Activated naive CD8-positive, alpha-beta T cell treated with anti-CD3 and anti-CD28 coated beads, Interleukin-2, amount 50 U/mL, for 24 hours (primary cell): ENCODE measurements around the gene TMEM63B.

Experiments
- ATAC-seq: fragments of 150-1000 bp; cut with Tn5 transposase; one replicate; pipeline ENCODE4 v1.10.0; 2021
- DNase-seq: peaks from one replicate; pipeline ENCODE4 v3.0.0; 2021
- H3K27ac Mint-ChIP-seq: one replicate; pipeline ENCODE4 v1.8.0; 2021; ENCODE audit warnings: mild to moderate bottlenecking, mixed read lengths
- H3K27me3 Mint-ChIP-seq: one replicate; pipeline ENCODE4 v1.8.0; 2021; ENCODE audit warnings: mixed read lengths
- H3K36me3 Mint-ChIP-seq: one replicate; pipeline ENCODE4 v1.8.0; 2021; ENCODE audit warnings: low read depth, mixed read lengths
- H3K4me1 Mint-ChIP-seq: one replicate; pipeline ENCODE4 v1.8.0; 2021; ENCODE audit warnings: mixed read lengths
- H3K4me3 Mint-ChIP-seq: one replicate; pipeline ENCODE4 v1.8.0; 2021; ENCODE audit warnings: mild to moderate bottlenecking, moderate library complexity, mixed read lengths
- H3K9me3 Mint-ChIP-seq: one replicate; pipeline ENCODE4 v1.8.0; 2021; ENCODE audit warnings: mixed read lengths

Gene TMEM63B

DNA sequence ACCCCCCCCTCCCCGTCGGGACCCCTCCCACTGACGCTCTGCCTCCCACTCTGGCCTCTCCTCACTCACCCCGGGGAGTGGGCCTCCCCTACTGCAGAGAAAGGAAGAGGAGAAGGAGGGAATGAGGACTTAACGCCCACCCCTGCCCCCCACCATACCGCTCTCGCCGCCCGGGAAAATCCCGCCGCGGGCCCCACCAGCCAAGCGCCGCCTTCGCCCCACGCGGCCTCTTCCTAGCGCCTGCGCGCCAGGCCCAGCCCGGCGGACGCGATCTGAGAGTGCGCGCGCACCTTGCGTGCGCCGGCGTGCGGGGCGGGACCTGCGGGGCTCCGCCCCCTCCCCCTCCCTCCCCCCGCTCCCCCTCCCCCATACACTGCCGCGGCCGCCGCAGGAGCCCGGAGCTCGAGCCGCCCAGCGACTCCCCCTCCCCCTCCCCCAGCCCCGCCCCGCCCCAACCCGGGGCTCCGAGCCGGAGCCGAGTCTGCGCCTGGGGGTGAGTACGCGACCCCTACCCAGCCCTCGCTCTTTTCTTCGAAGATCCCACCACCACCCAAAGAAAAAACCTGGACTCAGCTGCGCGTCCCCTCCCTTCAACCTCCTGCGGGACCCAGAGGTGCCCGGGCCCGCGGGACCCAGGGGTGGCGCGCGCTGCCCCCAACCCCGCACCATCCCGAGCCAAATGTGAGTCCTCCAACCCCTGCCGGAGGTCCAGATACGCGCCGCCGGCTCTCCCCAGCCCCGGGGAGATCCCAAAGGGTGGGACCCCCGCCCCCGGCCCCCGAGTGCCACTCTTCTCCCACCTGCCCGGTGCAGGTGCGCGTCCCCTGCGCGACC lies at the start of gene TMEM63B, which contains the start of gene MRPL14:
TMEM63B (plus strand) TSS at position 369 of the 834 bp plus-strand sequence. CDS start 7,031 bp downstream, outside the sequence.
MRPL14 (minus strand) TSS at position 267 of the 834 bp plus-strand sequence. CDS start 10,841 bp downstream, outside the sequence.
- H3K9me3 Mint-ChIP-seq, result no peaks in the 10 kb centered on the region
- peak; percentile 74 for ATAC-seq
- peak; percentile 94 for DNase-seq
- peak within 1 kb of the TSS; percentile 86 for H3K4me3 Mint-ChIP-seq
- H3K27me3 Mint-ChIP-seq, result no peaks in the 10 kb centered on the region
- H3K4me1 Mint-ChIP-seq, result peaks cover 53% of the 10 kb centered on the region
- peak within 1 kb of the TSS; percentile 87 for H3K27ac Mint-ChIP-seq
- H3K36me3 Mint-ChIP-seq, result peaks cover 16% of the 10 kb centered on the region

GRCh38 chr6:44078219-44078826 lies 49.0 kb upstream of the TMEM63B start:
- Mint-ChIP-seq H3K9me3 (no peaks in the 10 kb centered on the region), H3K36me3 (no peaks in the 10 kb centered on the region), H3K4me1 (peaks cover 13% of the 10 kb centered on the region), H3K27ac (no peak overlapping the region), H3K27me3 (peaks cover 10% of the 10 kb centered on the region), H3K4me3 (no peak overlapping the region)
- ATAC-seq, result no peak
- DNase-seq, result no peak

GRCh38 chr6:44078827-44079671 lies 48.3 kb upstream of the TMEM63B start:
- Mint-ChIP-seq H3K36me3 (no peaks in the 10 kb centered on the region), H3K4me3 (no peak overlapping the region), H3K9me3 (no peaks in the 10 kb centered on the region), H3K4me1 (peaks cover 7% of the 10 kb centered on the region), H3K27me3 (peaks cover 10% of the 10 kb centered on the region), H3K27ac (no peak overlapping the region)
- ATAC-seq (peak; percentile 8), DNase-seq (peak; percentile 75)

- H3K27me3 Mint-ChIP-seq, result peaks cover 6% of the 10 kb centered on the region
- no peak for ATAC-seq
- DNase-seq, result no peak
- H3K27ac Mint-ChIP-seq, result no peak overlapping the region
- H3K36me3 Mint-ChIP-seq, result no peaks in the 10 kb centered on the region
- H3K4me1 Mint-ChIP-seq, result peaks cover under 1% of the 10 kb centered on the region
- H3K9me3 Mint-ChIP-seq, result no peaks in the 10 kb centered on the region
- H3K4me3 Mint-ChIP-seq, result no peak overlapping the region
Measured at GRCh38 chr6:44079672-44080071, 47.7 kb upstream of the TMEM63B start.

GRCh38 chr6:44080561-44081521 lies 46.5 kb upstream of the TMEM63B start:
- Mint-ChIP-seq H3K36me3 (no peaks in the 10 kb centered on the region), H3K27me3 (peaks cover 6% of the 10 kb centered on the region), H3K4me1 (peaks cover 7% of the 10 kb centered on the region), H3K27ac (no peak overlapping the region), H3K9me3 (no peaks in the 10 kb centered on the region), H3K4me3 (no peak overlapping the region)
- no peak for DNase-seq
- ATAC-seq, result no peak

DNA sequence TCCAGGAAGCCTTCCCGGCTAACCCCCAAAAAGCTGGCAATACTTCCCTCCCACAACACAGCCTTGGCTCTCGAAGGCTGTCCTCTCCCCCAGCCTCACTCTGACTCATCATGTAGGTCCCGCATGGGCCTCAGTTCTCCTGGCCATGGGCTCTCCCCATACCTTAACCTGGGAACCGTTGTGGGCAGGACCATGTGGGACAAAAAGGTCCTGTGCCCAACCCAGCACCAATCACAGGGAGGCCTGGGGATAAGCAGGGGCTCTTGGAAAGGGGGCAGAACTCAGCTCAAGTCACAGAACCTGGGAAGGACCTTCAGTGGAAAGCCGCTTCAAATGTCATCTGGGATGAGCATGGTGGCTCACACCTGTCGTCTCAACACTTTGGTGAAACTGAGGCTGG lies 45.6 kb upstream of the TMEM63B start:
- DNase-seq (no peak), ATAC-seq (no peak)
- no peaks in the 10 kb centered on the region for H3K9me3 Mint-ChIP-seq
- no peak overlapping the region for H3K27ac Mint-ChIP-seq
- peaks cover 3% of the 10 kb centered on the region for H3K27me3 Mint-ChIP-seq
- H3K4me3 Mint-ChIP-seq, result no peak overlapping the region
- peaks cover 7% of the 10 kb centered on the region for H3K4me1 Mint-ChIP-seq
- H3K36me3 Mint-ChIP-seq, result no peaks in the 10 kb centered on the region

DNA sequence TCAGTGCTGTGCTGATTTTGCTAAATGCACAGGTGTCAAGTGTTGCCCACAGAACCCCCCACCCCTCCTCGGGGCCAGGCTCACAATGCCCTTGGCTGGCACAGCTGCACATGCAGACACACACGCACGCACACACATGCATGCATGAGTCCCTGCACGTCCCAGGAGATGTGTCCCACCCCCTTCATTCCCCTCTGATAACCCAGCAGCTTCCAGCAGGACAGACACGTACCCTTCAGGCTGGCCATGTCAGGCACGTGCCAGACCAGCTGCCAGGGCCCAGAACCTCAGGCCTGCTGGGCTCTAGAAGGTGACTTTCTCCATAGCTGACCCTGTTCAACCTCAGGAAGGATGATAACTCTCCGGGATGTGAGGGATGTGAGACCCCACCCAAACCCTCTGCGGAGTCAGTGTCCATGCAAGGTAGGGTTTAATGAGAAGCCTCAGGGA lies 44.5 kb upstream of the TMEM63B start:
- Mint-ChIP-seq H3K36me3 (no peaks in the 10 kb centered on the region), H3K27me3 (peaks cover 3% of the 10 kb centered on the region), H3K9me3 (no peaks in the 10 kb centered on the region), H3K27ac (no peak overlapping the region), H3K4me1 (peaks cover 7% of the 10 kb centered on the region), H3K4me3 (no peak overlapping the region)
- DNase-seq (no peak), ATAC-seq (no peak)

DNA sequence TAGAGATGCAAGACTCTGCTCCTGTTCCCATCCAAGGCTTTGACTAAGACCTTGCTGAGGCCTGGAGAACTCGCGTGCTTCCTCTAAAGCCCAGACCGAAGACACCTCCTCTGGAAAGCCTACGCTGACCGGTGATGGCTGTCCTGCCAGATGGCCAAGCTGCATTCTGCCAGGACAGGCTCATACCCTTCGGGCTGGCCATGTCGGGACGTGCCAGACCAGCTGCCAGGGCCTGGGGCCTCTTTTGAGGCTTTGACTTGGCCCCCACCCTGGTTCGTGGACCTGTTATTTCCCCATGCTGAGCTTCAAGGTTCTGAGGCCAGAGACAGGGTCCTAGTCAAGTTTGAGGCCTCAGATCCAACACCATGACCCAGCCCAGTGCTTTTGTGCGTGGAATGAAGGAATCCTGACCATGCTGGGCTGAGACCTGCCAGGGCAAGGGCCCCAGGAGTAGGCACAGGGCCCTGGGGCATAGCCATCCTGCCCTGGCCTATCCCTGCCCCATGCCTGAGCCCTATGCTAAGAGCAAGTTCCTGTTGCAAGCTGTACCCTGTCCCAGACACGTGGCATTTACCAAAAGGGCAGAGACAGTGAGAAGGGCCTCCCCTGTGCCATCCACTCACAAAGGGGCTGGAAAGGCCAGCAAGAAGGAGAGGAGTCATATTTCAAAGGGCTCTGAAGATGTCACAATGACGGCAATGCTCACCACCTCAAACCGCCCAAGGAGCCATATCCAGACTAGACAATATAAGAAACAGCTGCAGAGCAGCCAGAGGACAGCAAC lies 42.9 kb upstream of the TMEM63B start:
- DNase-seq (no peak), ATAC-seq (peak; percentile 77)
- Mint-ChIP-seq H3K27me3 (no peaks in the 10 kb centered on the region), H3K9me3 (no peaks in the 10 kb centered on the region), H3K4me3 (no peak overlapping the region), H3K27ac (peak overlapping the region; percentile 9), H3K4me1 (peaks cover 7% of the 10 kb centered on the region), H3K36me3 (no peaks in the 10 kb centered on the region)

DNA sequence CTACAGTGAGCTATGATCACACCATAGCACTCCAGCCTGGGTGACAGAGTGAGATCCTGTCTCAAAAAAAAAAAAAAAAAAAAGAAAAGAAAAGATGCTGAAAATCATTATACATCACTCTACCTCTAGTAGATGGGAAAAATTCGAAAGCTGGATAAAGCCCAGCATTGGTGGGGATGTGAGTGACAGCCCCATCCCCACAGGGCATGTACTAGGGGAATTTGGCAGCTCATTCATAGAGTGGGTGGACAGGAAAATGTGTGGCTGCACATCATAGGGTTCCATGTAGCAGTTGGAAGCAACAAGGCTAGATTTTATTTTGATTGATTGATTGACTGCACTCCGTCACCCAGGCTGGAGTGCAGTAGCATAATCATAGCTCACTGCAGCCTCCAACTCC lies 42.1 kb upstream of the TMEM63B start:
- DNase-seq (no peak), ATAC-seq (no peak)
- peaks cover 7% of the 10 kb centered on the region for H3K4me1 Mint-ChIP-seq
- H3K27me3 Mint-ChIP-seq, result no peaks in the 10 kb centered on the region
- no peak overlapping the region for H3K27ac Mint-ChIP-seq
- no peaks in the 10 kb centered on the region for H3K9me3 Mint-ChIP-seq
- no peaks in the 10 kb centered on the region for H3K36me3 Mint-ChIP-seq
- H3K4me3 Mint-ChIP-seq, result no peak overlapping the region

DNA sequence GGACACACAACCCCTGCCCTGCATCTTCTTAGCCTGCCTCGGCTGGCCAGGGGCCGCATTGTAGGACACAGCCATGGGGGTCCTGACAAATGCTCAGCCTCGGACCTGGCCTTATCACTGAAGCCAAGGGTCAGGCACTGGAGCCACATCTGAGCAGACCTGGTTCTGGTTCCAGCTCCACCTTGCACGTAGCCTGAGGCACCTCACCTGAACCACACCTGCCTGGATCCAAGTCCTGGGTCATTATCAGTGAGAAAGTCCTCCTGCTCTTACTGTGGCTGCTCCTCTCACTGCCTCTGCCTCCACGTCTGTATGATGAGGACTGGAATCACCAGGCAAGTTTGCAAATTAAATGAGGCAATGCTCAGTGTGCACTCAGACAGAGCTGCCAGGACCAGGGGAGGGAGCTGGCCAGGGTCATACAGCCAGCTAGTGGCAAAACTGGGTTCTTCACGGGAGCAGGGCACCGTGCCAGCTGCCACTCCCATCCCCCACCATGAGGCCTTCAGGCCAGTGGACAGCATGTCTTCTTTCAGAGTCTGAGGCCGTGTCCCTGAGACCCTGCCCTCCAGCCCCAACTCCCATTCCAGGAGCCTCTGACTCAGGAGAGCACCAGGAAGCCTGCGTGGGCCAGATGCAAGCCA lies 40.3 kb upstream of the TMEM63B start:
- Mint-ChIP-seq H3K36me3 (no peaks in the 10 kb centered on the region), H3K27ac (no peak overlapping the region), H3K4me1 (peaks cover 14% of the 10 kb centered on the region), H3K4me3 (no peak overlapping the region), H3K27me3 (no peaks in the 10 kb centered on the region), H3K9me3 (no peaks in the 10 kb centered on the region)
- no peak for ATAC-seq
- DNase-seq, result no peak

GRCh38 chr6:44087623-44088022 lies 39.7 kb upstream of the TMEM63B start:
- Mint-ChIP-seq H3K36me3 (no peaks in the 10 kb centered on the region), H3K27ac (no peak overlapping the region), H3K9me3 (no peaks in the 10 kb centered on the region), H3K4me1 (peaks cover 14% of the 10 kb centered on the region), H3K4me3 (no peak overlapping the region), H3K27me3 (no peaks in the 10 kb centered on the region)
- no peak for ATAC-seq
- no peak for DNase-seq

- Mint-ChIP-seq H3K27ac (no peak overlapping the region), H3K4me1 (peaks cover 14% of the 10 kb centered on the region), H3K4me3 (no peak overlapping the region), H3K36me3 (no peaks in the 10 kb centered on the region), H3K9me3 (no peaks in the 10 kb centered on the region), H3K27me3 (no peaks in the 10 kb centered on the region)
- ATAC-seq, result no peak
- no peak for DNase-seq
Measured at GRCh38 chr6:44088827-44089590, 38.3 kb upstream of the TMEM63B start.
